HG03442 (cell line): ENCODE data around the gene SEMA6A.

Experiments used
- ATAC-seq: cut with Tn5 transposase; IDR thresholded peaks from one replicate; pipeline ENCODE4 v1.9.1; 2021; ENCODE audit warnings: mild to moderate bottlenecking, moderate library complexity; ENCODE audit not compliant: unreplicated experiment

SEMA6A gene

DNA sequence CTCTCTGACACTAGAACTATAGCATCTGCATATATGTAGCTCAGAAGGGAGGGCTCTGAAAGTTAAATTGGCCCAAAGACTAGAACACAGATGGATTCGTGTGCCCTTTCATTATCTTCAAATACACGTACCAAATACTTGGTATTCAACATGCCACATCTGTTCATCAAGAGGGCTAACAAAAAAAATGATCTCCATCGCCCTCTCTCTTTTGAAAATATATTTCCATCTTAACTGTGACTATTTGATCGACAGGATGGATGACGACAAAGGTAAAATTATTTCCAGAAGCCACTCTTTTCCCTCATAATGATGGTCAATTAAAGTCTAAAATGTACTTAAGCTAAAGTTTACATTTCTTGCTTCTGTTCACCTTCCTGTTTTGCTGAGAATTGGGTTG, 77.0 kb downstream of the SEMA6A start:
- ATAC-seq = no peak

DNA sequence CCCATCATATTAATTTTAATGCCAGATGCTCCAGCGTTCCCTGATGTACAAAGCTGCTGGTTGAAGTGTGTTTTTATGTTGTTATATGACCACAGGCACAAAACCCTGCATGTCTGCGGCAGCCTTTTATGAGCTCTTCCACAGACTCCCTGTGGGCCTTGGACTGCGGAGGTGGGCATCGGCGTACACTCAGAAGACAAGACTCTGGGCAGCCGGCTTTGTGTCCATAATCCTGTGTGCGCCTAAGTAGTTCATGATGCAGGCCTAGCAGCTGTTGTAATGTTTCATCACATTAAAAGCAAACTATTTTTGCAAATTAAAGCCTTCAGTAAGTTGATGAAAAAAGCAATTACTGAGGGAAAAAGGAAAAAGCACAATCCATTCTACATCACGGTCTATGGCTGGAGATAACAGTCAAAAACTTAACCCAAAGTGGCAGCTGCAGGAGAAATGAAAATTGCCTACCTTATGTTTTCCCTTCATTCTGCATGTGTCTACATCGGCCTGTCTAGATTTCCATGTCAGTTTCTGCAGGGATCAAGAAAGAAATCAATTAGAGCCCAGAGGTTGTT, 78.8 kb downstream of the SEMA6A start:
- no peak for ATAC-seq

- no peak for ATAC-seq
Measured at GRCh38 chr5:116494784-116495450, 79.7 kb downstream of the SEMA6A start.

- ATAC-seq = peak; percentile 53
Measured at GRCh38 chr5:116492776-116493175, 81.8 kb downstream of the SEMA6A start.

DNA sequence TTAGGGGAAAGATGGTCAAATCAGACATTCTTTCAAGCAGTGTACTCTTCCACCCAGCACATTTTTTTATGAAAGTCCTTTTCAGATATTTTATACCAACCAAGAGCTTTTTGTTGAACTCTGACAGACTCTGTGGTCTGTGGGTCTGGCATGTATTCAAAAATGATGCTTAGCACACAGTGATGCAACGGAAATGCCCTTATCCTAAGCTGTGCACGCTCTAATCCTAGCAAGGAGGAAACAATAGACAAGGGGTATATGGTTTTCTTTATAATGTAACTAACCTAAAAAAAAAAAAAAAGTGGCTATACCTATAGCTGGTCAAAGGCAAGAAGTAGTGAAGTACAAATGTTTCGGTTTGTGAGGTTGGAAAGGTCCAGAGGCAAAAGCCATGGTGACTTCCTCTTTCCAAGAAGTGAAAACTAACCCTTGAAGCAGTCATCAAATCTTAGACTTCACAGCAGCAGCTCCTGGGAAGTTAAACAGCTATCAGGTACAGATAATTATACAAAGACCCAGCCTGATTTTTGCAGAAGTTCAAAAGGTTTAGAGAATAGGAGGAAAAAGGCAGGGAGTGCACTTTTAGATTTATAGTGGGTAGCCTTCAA, 82.5 kb downstream of the SEMA6A start:
- peak; percentile 50 for ATAC-seq

GRCh38 chr5:116488356-116489041, 86.1 kb downstream of the SEMA6A start:
- ATAC-seq = no peak

DNA sequence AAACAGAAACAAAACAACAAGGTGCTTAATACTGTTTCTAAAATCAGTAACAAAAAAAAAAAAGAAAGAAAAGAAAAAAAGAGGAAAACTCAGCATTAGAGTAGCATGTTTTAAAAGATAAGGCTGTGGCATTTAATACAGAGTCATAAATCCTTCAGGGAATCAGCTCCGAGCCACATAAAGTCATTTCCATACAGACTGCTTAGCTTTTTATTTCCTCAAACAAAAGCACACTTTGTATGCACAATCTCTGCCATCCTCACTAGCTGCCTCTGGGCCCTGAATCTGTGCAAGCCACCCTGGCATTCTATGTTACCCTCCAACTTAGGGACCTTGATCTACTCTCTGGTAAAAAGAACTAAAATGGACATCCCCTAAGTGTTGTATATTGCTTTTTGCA, 87.6 kb downstream of the SEMA6A start:
- no peak for ATAC-seq

- no peak for ATAC-seq
Measured at GRCh38 chr5:116486588-116486987, 88.0 kb downstream of the SEMA6A start.

GRCh38 chr5:116484645-116485044, 90.0 kb downstream of the SEMA6A start:
- ATAC-seq = no peak

DNA sequence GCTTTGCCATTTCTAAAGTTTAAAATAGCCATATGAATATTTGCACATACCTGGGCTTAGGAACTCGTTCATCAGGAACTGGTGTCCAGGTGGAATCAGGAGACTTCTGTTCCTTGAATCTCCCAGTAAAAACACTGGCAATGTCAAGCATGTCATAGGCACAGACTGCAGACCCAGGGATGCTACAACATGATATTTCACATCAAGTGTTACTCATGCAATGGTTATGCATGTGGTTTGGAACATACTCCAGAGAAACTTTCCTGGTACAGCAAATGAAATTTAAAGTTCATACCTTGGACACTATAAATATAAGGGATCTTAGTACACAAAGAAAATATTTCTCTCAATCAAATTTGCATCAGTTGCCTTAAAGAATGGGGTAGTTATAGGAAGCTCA, 92.2 kb downstream of the SEMA6A start:
- ATAC-seq = no peak

DNA sequence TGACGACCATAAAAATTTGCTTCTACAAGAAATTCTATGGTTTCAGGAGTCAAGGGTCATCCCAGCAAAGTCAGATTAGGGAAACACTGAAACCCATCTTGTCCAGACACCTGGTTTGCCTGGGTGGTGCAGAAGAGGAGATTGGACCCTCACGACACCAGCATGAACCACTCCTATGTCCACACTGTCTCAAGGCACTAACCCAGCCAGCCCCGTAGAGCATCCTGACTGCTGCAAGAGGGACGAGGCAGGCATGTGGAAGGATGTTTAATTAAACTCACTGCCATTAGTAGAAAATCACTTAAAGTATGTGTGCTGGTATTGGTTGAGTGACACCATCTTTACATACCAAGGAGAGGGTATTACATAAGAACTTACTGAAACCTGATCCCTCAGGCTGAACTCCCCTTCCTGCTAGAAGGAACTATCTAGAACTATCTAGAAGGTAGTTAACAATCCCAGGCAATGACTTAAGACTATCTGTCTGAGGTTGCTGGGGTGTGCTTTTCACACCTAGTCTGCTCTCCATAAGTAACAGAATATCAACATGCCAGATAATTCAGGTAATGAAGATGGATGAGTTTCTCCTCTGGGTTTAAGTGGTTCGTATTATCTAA, 93.6 kb downstream of the SEMA6A start:
- ATAC-seq = no peak

GRCh38 chr5:116479776-116480675, 94.6 kb downstream of the SEMA6A start:
- ATAC-seq = no peak

DNA sequence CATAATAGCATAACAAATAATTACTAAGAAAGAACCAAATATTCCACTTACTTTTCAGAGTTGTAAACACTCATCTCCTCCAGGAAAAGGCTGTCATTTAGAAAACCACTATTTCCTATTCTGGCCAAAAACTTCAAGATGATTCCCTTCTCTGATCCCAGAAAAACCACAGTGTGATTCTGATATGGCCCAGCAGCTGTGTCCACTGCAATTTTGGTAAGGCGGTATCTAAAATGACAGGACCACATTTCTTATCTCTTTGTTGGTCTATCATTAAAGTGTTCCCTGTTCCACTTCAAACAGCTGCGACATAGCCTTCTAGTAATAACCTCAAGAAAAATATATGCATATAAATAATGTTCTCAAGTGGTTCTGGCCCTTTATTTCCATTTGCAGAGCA, 96.1 kb downstream of the SEMA6A start:
- ATAC-seq = no peak

DNA sequence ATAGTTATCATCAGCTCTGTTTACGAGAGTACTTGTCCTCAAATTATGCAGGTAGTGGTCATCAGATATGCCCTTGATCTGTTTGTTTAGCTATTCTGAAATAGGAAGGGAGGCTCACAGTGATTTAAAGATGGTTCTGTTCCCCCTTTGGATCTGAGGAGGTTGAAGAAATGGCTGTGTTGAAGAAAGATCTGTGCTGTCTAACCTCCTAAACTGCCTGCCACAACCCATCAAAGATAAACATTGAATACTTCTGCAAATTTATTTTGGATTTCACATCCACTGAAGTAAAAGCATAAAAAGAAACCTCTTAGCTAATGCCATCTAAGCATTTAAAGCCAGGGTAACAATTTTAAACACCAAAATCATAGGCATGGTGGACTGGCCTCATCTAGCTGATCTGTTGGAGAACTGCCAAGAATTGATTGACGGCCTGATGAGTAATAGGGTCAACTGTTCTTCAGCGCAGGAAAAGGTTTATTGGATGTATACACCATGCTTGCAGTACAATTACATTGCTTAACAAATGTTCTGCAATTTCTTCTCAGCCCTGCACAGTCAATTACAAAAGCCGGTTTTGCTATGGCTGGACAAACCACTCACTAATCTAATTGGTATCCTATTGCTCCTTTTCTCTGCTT, 97.6 kb downstream of the SEMA6A start:
- ATAC-seq = no peak

- peak; percentile 66 for ATAC-seq
Measured at GRCh38 chr5:116475338-116475737, 99.3 kb downstream of the SEMA6A start.

- no peak for ATAC-seq
Measured at GRCh38 chr5:116473706-116474105, 100.9 kb downstream of the SEMA6A start.

- no peak for ATAC-seq
Measured at GRCh38 chr5:116472274-116472673, 102.3 kb downstream of the SEMA6A start.

DNA sequence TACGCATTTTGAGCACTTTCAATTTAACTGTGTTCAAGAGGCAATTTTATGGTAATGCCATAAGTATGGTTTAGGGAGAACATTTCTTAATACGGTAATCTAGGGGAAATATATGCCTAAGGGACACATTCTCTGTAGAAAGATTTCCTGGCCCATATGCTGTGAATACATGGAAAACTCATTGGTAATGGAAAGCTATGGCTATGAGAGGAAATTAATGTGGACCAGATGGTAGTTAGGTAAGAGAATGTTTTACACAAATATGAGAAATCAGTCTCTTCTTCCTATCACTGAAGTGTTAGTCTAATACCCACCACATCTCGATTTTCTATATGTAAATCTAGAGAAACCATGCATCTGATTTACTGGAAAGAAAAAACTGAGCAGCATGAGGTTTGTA, 105.0 kb downstream of the SEMA6A start:
- ATAC-seq = no peak

GRCh38 chr5:116468583-116468982, 106.0 kb downstream of the SEMA6A start:
- no peak for ATAC-seq

- ATAC-seq = no peak
Measured at GRCh38 chr5:116467465-116467843, 107.2 kb downstream of the SEMA6A start.
